Smooth muscle cell (in vitro differentiated cells): ENCODE measurements around the gene TRIM21. TPM values are rescaled to one million over a fixed set of nuclear protein-coding genes. Genes with fewer than 3 reads are reported as not detected.

Experiments used
- polyA plus RNA-seq: library from polyadenylated mRNA; unstranded; fragments of >200 nt; fragmentation: Nextera tagmentation; extraction: Ambion mirVana; gene quantifications from 2 replicates; pipeline ENCODE4 v1.2.1, GENCODE V29; 2016
- total RNA-seq: library from RNA; depleted of rRNA; stranded (reverse); fragments of >200 nt; gene quantifications from 2 replicates; pipeline ENCODE4 v1.2.3, GENCODE V29; 2014

Gene TRIM21
- total and polyA plus RNA-seq, 2 experiments from 2014 or later: 14.0 TPM

Other genes with a start within 250 kb of the TRIM21 start
- not detected in 2 replicates for gene OR52B4, start 25.3 kb downstream of the TRIM21 start, total RNA-seq
- not detected in 2 replicates for gene OR52B4, start 25.3 kb downstream of the TRIM21 start, polyA plus RNA-seq
- not detected in 2 replicates for gene OR52K2, start 55.6 kb upstream of the TRIM21 start, total RNA-seq
- gene OR52K2, start 55.6 kb upstream of the TRIM21 start, polyA plus RNA-seq: not detected in 2 replicates
- gene OR52K1, start 88.9 kb upstream of the TRIM21 start, total RNA-seq: 1.6 TPM in 1 of 2 replicates, not detected in the other
- not detected in 2 replicates for gene OR52K1, start 88.9 kb upstream of the TRIM21 start, polyA plus RNA-seq
- gene OR52M1, start 151.5 kb upstream of the TRIM21 start, total RNA-seq: not detected in 2 replicates
- not detected in 2 replicates for gene OR52M1, start 151.5 kb upstream of the TRIM21 start, polyA plus RNA-seq
- not detected in 2 replicates for gene OR52I2, start 188.0 kb upstream of the TRIM21 start, total RNA-seq
- gene OR52I2, start 188.0 kb upstream of the TRIM21 start, polyA plus RNA-seq: 0.02 TPM in 1 of 2 replicates, not detected in the other
- not detected in 2 replicates for gene OR52I1, start 200.3 kb upstream of the TRIM21 start, total RNA-seq
- not detected in 2 replicates for gene OR52I1, start 200.3 kb upstream of the TRIM21 start, polyA plus RNA-seq
- 10.7 and 18.9 TPM in 2 replicates for gene TRIM68, start 214.5 kb upstream of the TRIM21 start, total RNA-seq
- 7.8 and 10.7 TPM in 2 replicates for gene TRIM68, start 214.5 kb upstream of the TRIM21 start, polyA plus RNA-seq
- gene OR51D1, start 243.8 kb upstream of the TRIM21 start, total RNA-seq: not detected in 2 replicates
- not detected in 2 replicates for gene OR51D1, start 243.8 kb upstream of the TRIM21 start, polyA plus RNA-seq